ENCODE data around the gene SNED1.
A peak's percentile ranks its signal among the peaks of the same experiment; 100 is the strongest.

The SNED1 gene

DNA sequence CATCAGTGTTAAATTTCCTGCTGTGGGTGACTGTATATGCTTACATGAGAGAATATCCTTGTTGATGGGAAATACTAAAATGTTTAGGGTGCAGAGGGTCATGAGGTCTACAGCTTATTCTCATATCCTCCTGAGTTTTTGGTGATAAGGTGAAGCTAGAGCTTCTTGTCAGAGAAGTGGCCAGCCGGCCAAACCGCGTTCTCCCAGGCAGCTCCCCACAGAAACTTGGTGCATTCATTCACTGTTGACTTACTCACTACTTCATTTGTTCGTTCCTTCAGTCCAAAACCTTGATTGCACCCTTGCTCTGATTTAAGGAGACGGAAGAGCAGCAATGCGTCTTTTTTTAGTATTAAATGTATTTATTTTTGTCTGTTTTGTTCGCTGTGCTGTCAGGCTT, 8.7 kb downstream of the SNED1 start:
- no peak for DNase-seq

DNA sequence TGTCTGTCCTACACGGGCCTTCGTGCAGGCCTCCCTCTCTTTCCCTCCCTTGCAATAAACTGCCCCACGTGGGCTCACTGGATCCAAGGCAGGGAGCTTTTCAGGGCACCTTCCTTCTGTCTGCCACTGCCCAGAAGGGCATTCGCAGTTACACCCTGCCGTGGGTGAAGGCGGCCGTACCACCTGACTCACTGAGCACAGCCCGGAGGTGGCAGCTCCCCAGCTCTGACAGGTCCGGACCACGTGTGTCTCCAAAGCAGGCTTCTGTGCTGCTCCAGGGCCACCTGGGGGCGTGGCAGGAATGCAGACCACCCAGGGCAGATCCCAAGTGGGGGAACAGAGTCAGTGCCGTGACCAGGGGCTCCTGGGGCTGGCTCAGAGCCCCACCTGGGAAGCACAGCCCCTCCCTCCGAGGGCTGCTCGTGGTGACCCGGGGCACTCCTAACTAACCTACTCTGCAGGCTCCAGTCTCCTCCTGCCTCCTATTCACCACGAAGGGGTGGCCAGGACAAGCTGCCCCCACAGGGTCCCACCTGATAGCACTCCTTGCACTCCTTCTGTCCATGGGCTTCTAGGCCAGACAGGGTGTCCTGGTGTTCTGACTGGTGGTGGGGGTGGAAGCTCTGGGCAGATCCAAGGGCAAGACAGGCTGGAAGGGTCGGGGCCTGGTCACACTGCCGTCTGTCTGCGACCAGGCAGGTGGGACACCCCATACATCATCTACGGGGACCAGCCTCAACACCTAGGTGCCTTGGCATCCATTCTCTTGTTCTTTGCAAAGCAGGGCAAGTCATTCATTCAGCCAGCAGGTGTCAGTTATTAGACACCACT, 9.7 kb downstream of the SNED1 start:
- DNase-seq, result no peak

DNA sequence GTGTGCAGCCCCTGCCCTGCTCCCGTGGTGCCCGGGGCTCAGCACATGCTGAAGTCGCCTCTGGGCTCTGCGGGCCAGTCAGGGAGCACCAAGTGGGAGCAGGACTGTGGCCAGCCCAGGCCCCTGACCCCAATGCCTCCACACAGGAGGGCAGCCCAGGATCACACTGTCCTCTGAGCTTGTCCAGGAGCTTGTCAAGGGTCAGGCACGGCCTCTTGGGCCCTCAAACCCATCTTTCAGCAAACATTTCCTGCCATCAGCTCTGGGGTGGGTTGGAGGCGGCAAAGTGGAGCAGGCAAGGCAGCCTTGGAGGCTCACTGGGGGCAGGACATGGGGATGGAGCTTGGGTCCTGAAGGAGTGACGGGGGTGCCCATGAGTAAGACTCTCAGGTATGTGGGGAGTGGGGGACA, 10.3 kb downstream of the SNED1 start:
- DNase-seq, result no peak

DNA sequence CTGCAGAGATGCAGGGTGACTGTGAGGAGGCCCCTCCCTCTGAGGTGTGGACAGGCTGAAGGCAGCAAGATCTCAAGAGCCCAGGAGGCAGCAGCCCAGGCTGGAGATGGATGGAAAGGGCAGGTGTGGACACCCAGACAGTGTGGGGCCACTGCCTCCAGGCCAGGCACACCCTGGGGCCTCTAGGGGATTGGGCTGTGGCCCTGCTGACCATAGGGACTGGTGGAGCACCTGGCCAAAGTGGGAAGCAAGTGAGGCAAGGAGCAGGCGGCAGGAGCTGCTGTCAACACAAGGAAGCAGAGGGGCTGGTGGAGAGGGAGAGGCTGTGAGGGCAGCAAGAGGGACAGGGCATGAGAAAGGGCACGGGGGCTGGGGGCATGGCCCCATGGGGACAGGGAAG, 10.8 kb downstream of the SNED1 start:
- DNase-seq, result no peak

GRCh38 chr2:241009601-241010530, 11.4 kb downstream of the SNED1 start:
- DNase-seq, result peak; percentile 17 to 26

DNA sequence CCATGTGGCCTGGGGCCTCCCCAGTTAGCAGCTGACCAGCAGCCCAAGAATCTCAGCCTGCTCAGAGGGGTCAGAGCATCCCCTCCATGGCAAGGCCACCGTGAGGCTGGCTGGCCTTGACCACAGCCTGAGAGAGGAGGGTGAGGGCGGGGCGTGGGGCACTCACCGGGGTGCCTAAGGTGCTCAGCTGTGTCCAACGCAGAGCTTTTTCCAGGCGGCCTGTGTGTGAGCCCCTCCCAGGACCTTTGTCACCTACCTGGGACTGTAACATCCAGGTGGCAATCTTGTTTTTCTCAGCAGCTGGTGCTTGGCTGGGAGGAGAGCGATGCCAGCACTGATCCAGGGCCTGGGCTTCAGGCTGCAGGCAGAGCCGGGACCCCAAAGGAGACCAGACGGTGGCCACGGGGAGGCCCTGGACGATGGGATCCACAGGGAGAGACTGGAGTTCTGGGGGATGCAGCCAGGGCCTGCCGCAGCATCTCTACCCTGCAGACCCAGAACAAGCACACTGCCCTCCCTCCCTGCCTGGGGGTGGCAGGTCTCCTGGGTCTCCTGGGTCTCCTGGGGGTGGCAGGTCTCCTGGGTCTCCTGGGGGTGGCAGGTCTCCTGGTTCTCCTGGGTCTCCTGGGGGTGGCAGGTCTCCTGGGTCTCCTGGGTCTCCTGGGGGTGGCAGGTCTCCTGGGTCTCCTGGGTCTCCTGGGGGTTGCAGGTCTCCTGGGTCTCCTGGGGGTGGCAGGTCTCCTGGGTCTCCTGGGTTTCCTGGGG, 12.3 kb downstream of the SNED1 start:
- no peak for DNase-seq

DNA sequence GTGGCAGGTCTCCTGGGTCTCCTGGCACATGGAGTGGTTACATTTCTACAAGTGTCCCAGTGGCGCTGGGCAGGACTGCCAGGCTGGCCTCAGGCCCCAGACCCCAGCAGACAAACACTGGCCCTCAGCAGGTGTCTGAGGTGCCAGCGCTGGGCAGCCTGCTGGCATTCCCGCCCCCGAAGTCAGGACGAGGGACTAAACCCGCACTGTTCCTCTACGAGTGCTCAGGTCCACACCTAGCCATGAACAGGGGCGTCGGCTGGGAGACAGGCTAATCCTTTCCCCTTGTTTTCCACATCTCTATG, 12.8 kb downstream of the SNED1 start:
- DNase-seq, result no peak

DNA sequence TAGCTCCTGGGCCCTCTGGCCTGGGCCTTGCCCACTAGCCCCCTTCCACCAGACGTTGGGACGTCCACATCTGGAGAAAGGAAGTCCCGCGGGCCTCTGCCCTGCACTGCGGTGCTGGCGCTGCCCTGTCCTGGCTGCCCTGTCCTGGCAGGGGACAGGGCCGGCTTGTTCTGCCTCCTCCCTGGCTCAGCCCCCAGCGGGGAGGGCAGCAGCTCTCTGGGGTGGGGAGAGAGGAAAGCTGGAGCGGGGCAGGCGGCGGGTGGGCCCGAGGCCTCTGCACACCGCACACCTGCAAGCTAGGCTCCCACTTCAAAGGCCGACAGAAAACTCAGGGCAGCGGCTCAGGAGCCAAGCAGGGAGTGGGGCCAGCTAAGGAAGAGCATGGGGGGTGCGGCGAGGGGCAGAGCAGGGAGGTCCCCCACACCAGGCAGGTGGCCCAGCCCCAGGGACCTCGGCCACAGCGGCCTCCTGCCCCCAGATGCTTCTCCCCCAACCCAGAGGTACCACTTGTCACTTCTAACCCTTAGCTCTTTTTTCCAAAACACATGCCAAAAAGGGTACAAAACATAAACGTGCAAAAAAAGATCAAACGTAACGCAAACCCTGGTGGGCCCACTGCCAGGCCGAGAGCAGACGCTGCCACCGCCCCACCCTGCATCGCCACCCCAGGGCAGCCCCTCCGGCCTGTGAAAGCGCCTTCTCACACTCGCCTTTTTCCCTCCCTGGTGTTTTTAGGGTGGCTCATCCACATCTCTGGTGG, 13.5 kb downstream of the SNED1 start:
- DNase-seq, result no peak

DNA sequence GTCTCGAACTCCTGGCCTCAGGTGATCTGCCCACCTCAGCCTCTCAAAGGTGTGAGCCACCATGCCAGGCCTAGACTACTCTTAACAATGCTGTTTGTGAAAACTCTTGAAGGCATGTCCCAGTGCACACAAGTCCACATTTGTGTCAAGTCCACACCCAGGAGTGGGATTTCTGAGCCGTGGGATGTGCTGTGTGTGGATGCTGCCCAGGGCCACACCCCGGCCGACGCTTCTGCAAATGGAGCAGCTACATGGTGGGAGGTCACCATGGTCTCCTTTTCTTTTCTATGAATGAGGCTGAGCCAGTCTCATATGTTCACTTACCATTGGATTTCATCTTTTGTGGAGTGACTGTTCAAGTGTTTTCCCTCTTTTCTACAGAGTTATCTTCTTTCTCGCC, 15.8 kb downstream of the SNED1 start:
- DNase-seq, result no peak

GRCh38 chr2:241014764-241015163, 16.3 kb downstream of the SNED1 start:
- DNase-seq, result no peak

- no peak for DNase-seq
These were observed 17.0 kb downstream of the SNED1 start for GRCh38 chr2:241015439-241015838.

GRCh38 chr2:241017228-241017940, 19.0 kb downstream of the SNED1 start:
- DNase-seq, result no peak

DNA sequence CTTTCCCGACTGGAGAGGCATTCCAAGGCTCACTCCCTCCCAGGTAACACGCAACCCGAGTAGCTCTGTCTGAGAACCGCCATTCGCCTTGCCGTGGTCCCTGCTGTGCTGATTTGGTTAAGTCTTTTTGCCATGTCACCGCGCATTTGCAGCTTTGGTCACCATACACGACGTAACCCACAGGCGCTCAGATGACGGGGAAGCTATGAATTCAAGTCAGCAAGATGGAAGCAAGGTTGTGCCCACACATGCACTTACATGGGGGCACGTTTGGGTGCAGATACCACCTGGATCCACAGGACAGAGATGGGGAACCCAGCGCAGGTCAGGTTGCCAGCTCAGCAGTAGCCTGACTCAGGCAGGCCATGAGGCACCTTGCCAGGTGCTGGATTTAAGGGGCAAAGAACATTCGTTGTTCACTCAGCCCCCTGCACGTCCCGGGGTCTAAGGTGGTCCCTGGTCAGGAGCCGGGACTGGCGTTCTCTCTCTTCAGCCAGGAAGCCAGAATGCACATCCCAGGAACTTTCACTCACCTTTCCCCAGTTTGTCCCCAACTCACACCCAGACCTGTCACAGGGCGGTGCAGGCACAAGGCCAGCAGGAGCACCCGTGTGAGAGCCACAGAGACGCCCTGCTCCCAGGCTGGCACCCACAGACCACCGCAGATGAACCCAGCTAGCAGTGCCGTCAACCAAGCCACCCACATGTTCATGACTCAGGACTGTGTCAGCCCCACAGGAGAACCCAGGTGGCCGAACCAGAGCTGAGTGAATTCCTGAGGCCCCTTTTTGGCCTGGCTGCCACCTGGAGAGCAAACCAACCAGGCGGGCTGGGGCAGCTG, 19.9 kb downstream of the SNED1 start:
- no peak for DNase-seq

- DNase-seq, result no peak
These were observed 21.2 kb downstream of the SNED1 start for GRCh38 chr2:241019441-241020139.

GRCh38 chr2:241020201-241020600, 21.8 kb downstream of the SNED1 start:
- no peak for DNase-seq

DNA sequence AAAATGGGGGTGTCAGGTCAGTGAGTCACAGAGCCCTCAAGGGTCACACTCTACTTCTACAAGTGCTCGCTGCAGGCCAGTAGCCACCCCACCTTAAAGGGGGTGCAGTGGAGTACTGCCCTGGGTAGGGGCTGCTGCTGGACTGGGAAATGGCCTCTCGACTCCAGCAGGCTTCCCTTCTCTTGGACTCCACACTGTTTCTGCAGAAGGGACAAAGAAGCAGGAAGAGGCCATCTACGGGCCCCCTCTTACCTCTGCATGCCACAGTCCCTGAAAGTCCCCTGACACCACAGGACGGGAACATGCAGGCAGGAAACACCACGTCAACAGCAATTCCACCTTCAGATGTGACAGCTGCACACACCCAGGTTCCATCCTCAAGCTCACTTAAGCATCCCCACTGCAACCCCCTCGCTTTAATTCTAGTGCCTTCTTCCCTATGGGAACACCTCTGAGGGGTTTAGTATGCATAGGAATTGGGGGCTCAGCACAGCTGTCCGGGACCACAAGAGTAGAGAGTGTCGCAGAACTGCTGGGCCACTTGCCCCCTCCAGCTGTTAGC, 22.3 kb downstream of the SNED1 start:
- no peak for DNase-seq

GRCh38 chr2:241025639-241026038, 27.2 kb downstream of the SNED1 start:
- DNase-seq, result no peak

- DNase-seq, result no peak
These were observed 31.3 kb downstream of the SNED1 start for GRCh38 chr2:241029599-241030332.

GRCh38 chr2:241030333-241030680, 31.9 kb downstream of the SNED1 start:
- DNase-seq, result no peak

All from CD4-positive, alpha-beta T cell treated with Interleukin-1 beta for 1 hour (primary cell).